Hepatic stellate cell (primary cell): ENCODE measurements around the gene CXCL11.
A peak's percentile ranks its signal among the peaks of the same experiment; 100 is the strongest.
"Not testable (repeated sequence)": the region's sequence is repeated elsewhere in the genome, so short reads cannot be mapped to it uniquely, and the experiment has no call there.

Source experiments
- DNase-seq: peaks from one replicate; pipeline ENCODE4 v3.0.0; 2011; ENCODE audit warnings: low spot score

Gene CXCL11

GRCh38 chr4:76035799-76036380 is at the start of gene CXCL11:
CXCL11 (minus strand) TSS chr4:76036070; CDS start chr4:76035987, 83 bp downstream.
- DNase-seq, result no peak

- DNase-seq, result no peak
Observed at GRCh38 chr4:76084542-76084941, 48.7 kb upstream of the CXCL11 start.

GRCh38 chr4:76083386-76083988 is 47.6 kb upstream of the CXCL11 start:
- DNase-seq, result no peak

GRCh38 chr4:76078033-76078613 is 42.3 kb upstream of the CXCL11 start:
- DNase-seq, result no peak

GRCh38 chr4:76074993-76075600 is 39.2 kb upstream of the CXCL11 start:
- no peak for DNase-seq

- no peak for DNase-seq
Observed at GRCh38 chr4:76074468-76074867, 38.6 kb upstream of the CXCL11 start, which contains the start of gene ART3. ART3 (plus strand) TSS chr4:76074709; CDS start chr4:76075890, 1,181 bp downstream.

- no peak for DNase-seq
Observed at GRCh38 chr4:76072760-76073159, 36.9 kb upstream of the CXCL11 start.

- peak; percentile 62 for DNase-seq
Observed at GRCh38 chr4:76067652-76068286, 31.9 kb upstream of the CXCL11 start.

- DNase-seq, result no peak
Observed at GRCh38 chr4:76066546-76066945, 30.7 kb upstream of the CXCL11 start.

GRCh38 chr4:76061982-76062381 is 26.1 kb upstream of the CXCL11 start:
- DNase-seq, result no peak

- no peak for DNase-seq
Observed at GRCh38 chr4:76061421-76061820, 25.6 kb upstream of the CXCL11 start.

GRCh38 chr4:76060506-76060905 is 24.6 kb upstream of the CXCL11 start:
- DNase-seq, result no peak

GRCh38 chr4:76059750-76060149 is 23.9 kb upstream of the CXCL11 start:
- no peak for DNase-seq

GRCh38 chr4:76058888-76059426 is 23.1 kb upstream of the CXCL11 start:
- DNase-seq, result no peak

- DNase-seq, result no peak
Observed at GRCh38 chr4:76058302-76058701, 22.4 kb upstream of the CXCL11 start.

- no peak for DNase-seq
Observed at GRCh38 chr4:76055421-76055820, 19.6 kb upstream of the CXCL11 start.

- DNase-seq, result no peak
Observed at GRCh38 chr4:76055016-76055415, 19.1 kb upstream of the CXCL11 start.

GRCh38 chr4:76053730-76054129 is 17.9 kb upstream of the CXCL11 start:
- DNase-seq, result no peak

- DNase-seq, result not testable (repeated sequence)
Observed at GRCh38 chr4:76050560-76051050, 14.7 kb upstream of the CXCL11 start.

GRCh38 chr4:76049860-76050416 is 14.1 kb upstream of the CXCL11 start:
- not testable (repeated sequence) for DNase-seq

- DNase-seq, result not testable (repeated sequence)
Observed at GRCh38 chr4:76044686-76045085, 8.8 kb upstream of the CXCL11 start.

- DNase-seq, result not testable (repeated sequence)
Observed at GRCh38 chr4:76043306-76043705, 7.4 kb upstream of the CXCL11 start.
